ENCODE measurements around the gene YARS1.

- TF ChIP-seq CTCF (conservative IDR thresholded peaks at IDR 0.05; ENCODE audit: low read depth in 2 of 2): no peak
- no peak for TF ChIP-seq CREB1 (CRISPR knock-in tag; IDR thresholded peaks at IDR 0.05; ENCODE audit: low read depth)
- no peak for TF ChIP-seq POLR2AphosphoS5 (IDR thresholded peaks at IDR 0.05; ENCODE audit: low read depth)
- no peak for TF ChIP-seq EZH2 (IDR thresholded peaks at IDR 0.05; ENCODE audit: low read depth, unreplicated experiment)
- no peak for TF ChIP-seq REST (IDR thresholded peaks at IDR 0.05; ENCODE audit: unreplicated experiment)
- no peak for TF ChIP-seq JUNB (IDR thresholded peaks at IDR 0.05; ENCODE audit: unreplicated experiment)
- no peak for TF ChIP-seq ETS1 (IDR thresholded peaks at IDR 0.05)
- TF ChIP-seq EZH2phosphoT487 (IDR thresholded peaks at IDR 0.05; ENCODE audit: unreplicated experiment): no peak
- no peak for TF ChIP-seq NANOG (IDR thresholded peaks at IDR 0.05; ENCODE audit: borderline replicate concordance)
- TF ChIP-seq ZNF331 (CRISPR knock-in tag; IDR thresholded peaks at IDR 0.05; ENCODE audit: low read depth): no peak
- no peak for TF ChIP-seq STAT1 (IDR thresholded peaks at IDR 0.05; ENCODE audit: unreplicated experiment)
- no peak for TF ChIP-seq ZNF114 (CRISPR knock-in tag; IDR thresholded peaks at IDR 0.05)
- no peak for TF ChIP-seq ZNF462 (CRISPR knock-in tag; IDR thresholded peaks at IDR 0.05)
Measured at GRCh38 chr1:32861904-32862695, 44.9 kb upstream of the YARS1 start.
